ENCODE data around the gene LDLRAD4. TPM values are rescaled to one million over a fixed set of nuclear protein-coding genes. Genes with fewer than 3 reads are reported as not detected.

The LDLRAD4 gene
- total RNA-seq, 2 donors from 2014 or later: 33.1 to 41.2 TPM

GRCh38 chr18:13619505-13620205 is 401.1 kb downstream of the LDLRAD4 start:
- DNase-seq (ENCODE audit: low spot score): peak; percentile 46
- H3K27ac ChIP-seq: no peak overlapping the region
- H3K4me1 ChIP-seq: peaks cover 3 to 36% of the 10 kb centered on the region in 2 donors
- H3K9me3 ChIP-seq: no peaks in the 10 kb centered on the region
- peaks cover 7% of the 10 kb centered on the region for H3K36me3 ChIP-seq
- TF ChIP-seq, protein P1, sequence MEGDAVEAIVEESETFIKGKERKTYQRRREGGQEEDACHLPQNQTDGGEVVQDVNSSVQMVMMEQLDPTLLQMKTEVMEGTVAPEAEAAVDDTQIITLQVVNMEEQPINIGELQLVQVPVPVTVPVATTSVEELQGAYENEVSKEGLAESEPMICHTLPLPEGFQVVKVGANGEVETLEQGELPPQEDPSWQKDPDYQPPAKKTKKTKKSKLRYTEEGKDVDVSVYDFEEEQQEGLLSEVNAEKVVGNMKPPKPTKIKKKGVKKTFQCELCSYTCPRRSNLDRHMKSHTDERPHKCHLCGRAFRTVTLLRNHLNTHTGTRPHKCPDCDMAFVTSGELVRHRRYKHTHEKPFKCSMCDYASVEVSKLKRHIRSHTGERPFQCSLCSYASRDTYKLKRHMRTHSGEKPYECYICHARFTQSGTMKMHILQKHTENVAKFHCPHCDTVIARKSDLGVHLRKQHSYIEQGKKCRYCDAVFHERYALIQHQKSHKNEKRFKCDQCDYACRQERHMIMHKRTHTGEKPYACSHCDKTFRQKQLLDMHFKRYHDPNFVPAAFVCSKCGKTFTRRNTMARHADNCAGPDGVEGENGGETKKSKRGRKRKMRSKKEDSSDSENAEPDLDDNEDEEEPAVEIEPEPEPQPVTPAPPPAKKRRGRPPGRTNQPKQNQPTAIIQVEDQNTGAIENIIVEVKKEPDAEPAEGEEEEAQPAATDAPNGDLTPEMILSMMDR (IDR thresholded peaks at IDR 0.05): no peak
- H3K4me3 ChIP-seq: no peak overlapping the region
- no peaks in the 10 kb centered on the region for H3K27me3 ChIP-seq

DNA sequence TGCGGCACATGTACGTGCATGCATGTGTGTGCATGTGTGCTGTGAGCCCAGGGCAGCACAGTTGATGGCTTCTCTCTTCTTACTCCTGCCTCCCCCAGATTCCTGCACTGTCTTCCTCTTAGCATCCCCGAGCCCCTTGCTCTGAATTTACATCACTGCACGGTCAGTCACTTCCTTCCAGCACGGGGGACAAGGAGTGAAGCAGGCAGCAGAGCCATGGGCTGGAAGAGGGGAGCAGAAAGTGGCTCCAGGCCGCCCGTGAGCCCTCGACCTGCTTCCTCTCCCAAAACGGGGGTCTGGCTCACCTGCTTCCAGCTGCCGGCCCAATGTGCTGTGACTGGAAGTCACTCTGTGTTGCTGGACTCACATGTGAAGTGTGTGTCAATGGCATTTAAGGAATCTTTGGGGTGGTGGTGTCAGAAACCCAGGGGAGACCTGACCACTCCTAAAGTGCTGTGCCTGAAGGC is 401.7 kb downstream of the LDLRAD4 start:
- H3K4me1 ChIP-seq: peaks cover 0 to 31% of the 10 kb centered on the region in 2 donors
- TF ChIP-seq, protein P1 (IDR thresholded peaks at IDR 0.05): no peak
- no peaks in the 10 kb centered on the region for H3K9me3 ChIP-seq
- DNase-seq (ENCODE audit: low spot score): peak; percentile 47
- peaks cover 7% of the 10 kb centered on the region for H3K36me3 ChIP-seq
- H3K27me3 ChIP-seq: no peaks in the 10 kb centered on the region
- no peak overlapping the region for H3K4me3 ChIP-seq
- H3K27ac ChIP-seq: no peak overlapping the region

DNA sequence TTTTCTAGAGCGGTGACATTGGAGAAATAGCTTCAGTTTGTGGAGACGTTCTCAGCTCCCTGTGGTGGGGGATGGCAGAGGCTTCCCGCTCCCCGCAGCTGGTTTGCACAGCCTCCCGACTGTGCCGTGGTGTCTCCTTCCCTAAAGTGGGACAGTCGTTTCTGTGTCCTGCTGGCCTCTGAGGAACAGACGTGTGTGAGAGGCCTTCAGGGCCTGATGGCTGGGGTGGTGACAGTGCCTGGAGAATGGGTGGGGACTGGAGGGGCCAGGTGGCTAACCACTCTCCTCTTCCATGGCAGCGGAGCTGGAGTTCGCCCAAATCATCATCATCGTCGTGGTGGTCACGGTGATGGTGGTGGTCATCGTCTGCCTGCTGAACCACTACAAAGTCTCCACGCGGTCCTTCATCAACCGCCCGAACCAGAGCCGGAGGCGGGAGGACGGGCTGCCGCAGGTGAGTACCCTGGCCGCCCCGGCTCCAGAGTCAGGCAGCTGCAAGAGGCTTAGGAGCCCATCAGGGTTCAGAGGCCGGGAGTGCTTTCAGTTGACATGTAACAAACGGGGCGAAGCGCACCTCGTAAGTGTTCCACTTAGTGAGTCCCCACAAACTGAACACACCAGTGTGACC is 402.4 kb downstream of the LDLRAD4 start:
- H3K9me3 ChIP-seq: no peaks in the 10 kb centered on the region
- no peaks in the 10 kb centered on the region for H3K27me3 ChIP-seq
- peaks cover 7% of the 10 kb centered on the region for H3K36me3 ChIP-seq
- H3K27ac ChIP-seq: no peak overlapping the region
- TF ChIP-seq, protein P1 (IDR thresholded peaks at IDR 0.05): no peak
- DNase-seq (ENCODE audit: low spot score): peak; percentile 54
- H3K4me1 ChIP-seq: peaks cover 0 to 27% of the 10 kb centered on the region in 2 donors
- no peak overlapping the region for H3K4me3 ChIP-seq

DNA sequence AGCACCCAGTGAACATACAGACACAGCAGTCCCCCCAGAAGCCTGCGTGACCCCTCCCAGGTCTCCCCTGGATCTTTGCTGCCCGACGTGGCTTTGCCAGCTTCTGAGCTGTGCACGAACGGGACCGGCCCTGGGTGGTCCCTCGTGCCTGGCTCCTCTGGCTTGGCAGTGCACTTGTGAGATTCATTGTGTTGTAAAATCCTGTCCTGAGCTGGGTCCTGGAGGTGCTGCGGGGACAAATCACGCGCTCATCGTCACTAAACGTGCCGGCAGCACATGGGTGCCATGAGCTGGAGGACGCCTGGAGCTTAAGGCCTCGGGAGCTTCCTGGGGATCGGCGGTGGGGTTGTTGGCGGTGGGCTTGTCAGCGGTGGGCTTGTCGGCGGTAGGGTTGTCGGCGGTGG is 402.9 kb downstream of the LDLRAD4 start:
- Histone ChIP-seq H3K27me3 (no peaks in the 10 kb centered on the region), H3K27ac (no peak overlapping the region), H3K9me3 (no peaks in the 10 kb centered on the region), H3K4me3 (no peak overlapping the region), H3K36me3 (peaks cover 7% of the 10 kb centered on the region), H3K4me1 (peaks cover 0 to 27% of the 10 kb centered on the region in 2 donors)
- TF ChIP-seq, protein P1 (IDR thresholded peaks at IDR 0.05): no peak
- no peak for DNase-seq (ENCODE audit: low spot score)

DNA sequence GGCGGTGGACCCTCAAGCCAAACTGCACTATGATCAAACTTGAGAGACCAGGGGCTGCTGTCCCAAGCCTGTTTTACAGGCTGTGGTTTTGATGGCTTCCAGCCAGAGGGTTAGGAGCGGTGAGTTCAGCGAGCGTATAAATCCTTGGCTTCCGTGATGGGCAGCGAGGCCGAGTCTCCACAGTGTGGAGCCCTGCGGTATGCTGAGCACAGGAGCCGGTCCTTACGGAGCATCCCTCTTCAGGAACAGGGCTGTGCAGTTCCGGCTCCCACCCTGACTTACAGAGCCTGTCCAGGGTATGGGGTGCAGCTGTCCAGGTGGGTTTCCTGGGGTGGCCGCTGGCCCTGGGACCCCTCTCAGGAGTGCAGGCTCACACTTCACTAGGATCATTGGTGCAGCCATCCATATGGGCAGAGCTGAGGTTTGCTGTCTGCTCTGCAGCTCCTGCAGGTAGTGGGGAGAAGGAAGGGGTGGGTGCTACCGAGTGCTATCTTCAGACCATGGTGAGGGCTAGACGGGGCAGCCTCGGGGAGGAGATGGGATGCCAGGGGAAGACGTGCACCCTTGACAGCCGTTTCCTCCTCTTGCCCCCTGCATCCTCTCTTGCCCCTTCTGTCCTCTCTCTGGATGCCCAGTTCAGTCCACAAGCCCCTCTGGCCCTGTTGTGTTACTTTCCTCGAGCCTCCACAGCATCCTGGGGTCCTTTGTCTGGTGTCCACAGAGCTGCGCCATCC is 403.5 kb downstream of the LDLRAD4 start:
- H3K27ac ChIP-seq: no peak overlapping the region
- H3K9me3 ChIP-seq: no peaks in the 10 kb centered on the region
- no peak overlapping the region for H3K4me3 ChIP-seq
- peaks cover 0 to 26% of the 10 kb centered on the region in 2 donors for H3K4me1 ChIP-seq
- peak; percentile 43 for DNase-seq (ENCODE audit: low spot score)
- no peaks in the 10 kb centered on the region for H3K27me3 ChIP-seq
- H3K36me3 ChIP-seq: peaks cover 7% of the 10 kb centered on the region
- TF ChIP-seq, protein P1 (IDR thresholded peaks at IDR 0.05): no peak
